HCT116 (cell line): ENCODE data around the gene SERAC1.

Experiments used
- EZH2 ChIP-seq: fragments of 200-600 bp; sonication (generic); IDR thresholded peaks from 2 replicates; pipeline ENCODE4 v1.6.1; 2017; ENCODE audit warnings: antibody characterized with exemption, mixed run types
- TF ChIP-seq, protein P1 (sequence below), 3 experiments: fragments of 200-600 bp in 1 of 3; sonication (generic) in 1 of 3; IDR thresholded peaks in 2 of 3; conservative IDR thresholded peaks in 1 of 3; 2 replicates each; pipeline ENCODE4 v1.5.1; 2012 to 2017; ENCODE audit warnings: low read depth in 2 of 3, low read length in 2 of 3, antibody characterized with exemption in 1 of 3, borderline replicate concordance in 1 of 3, control low read depth in 1 of 3, mild to moderate bottlenecking in 1 of 3, mixed read lengths in 1 of 3, mixed run types in 1 of 3, moderate library complexity in 1 of 3; ENCODE audit not compliant: insufficient read depth in 1 of 3

DNA sequence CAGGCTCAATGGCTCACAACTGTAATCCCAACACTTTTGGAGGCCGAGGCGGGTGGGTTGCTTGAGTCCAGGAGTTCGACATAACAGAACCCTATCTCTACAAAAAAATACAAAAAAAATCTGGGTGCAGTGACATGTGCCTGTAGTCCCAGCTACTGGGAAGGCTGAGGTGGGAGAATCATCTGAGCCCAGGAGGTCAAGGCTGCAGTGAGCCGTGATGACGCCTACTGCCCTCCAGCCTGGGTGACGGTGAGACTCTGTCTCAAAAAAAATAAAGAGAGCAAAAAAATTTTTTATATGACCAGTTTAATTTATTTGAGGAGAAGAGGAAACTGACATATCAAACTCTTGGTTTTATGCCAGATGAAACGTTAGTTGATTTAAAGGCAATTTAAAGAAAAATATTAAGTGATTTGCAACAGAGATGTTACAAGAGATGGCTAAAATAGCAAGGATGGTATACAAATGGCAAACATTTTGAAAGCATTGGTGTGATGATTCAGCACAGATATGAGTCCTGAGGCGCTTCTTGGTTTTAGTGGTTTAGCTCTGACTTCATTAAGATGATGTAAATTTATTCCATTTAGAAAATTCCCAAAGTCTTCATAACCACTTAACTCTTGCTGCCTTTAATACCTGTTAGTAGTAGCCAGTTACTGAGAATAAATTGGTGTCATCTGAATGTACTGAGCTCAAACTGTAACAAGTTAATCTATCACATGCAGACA, 17.8 kb upstream of the SERAC1 start:
- TF ChIP-seq, protein P1, sequence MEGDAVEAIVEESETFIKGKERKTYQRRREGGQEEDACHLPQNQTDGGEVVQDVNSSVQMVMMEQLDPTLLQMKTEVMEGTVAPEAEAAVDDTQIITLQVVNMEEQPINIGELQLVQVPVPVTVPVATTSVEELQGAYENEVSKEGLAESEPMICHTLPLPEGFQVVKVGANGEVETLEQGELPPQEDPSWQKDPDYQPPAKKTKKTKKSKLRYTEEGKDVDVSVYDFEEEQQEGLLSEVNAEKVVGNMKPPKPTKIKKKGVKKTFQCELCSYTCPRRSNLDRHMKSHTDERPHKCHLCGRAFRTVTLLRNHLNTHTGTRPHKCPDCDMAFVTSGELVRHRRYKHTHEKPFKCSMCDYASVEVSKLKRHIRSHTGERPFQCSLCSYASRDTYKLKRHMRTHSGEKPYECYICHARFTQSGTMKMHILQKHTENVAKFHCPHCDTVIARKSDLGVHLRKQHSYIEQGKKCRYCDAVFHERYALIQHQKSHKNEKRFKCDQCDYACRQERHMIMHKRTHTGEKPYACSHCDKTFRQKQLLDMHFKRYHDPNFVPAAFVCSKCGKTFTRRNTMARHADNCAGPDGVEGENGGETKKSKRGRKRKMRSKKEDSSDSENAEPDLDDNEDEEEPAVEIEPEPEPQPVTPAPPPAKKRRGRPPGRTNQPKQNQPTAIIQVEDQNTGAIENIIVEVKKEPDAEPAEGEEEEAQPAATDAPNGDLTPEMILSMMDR (IDR thresholded peaks at IDR 0.05 in 2 of 3, conservative IDR thresholded peaks at IDR 0.05 in 1 of 3; ENCODE audit: borderline replicate concordance in 1 of 3, insufficient read depth in 1 of 3, low read depth in 2 of 3, low read length in 2 of 3): no peak
- no peak for TF ChIP-seq EZH2
